ENCODE data around the gene KCNIP4.

DNA sequence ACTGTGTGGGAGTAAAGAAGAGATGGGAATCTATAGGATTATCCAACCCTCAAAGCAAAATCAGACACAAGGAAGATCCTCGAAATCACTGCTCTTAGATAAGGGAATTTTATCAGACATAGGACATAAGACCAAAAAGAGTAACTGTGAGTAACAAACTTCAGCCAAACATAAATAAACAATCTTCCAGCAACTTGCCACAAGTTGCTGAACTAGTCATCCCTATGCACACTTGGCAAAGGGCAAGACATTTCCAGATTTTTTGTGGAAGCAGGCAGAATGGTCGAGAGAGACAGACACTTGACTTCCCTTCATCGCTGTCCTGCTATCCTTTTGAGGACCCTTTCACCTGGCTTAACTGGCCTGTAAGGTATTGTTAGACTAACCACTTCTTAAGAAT lies 89.6 kb downstream of the KCNIP4 start:
- TF ChIP-seq CTCF (IDR thresholded peaks at IDR 0.05) (no peak), POLR2A (IDR thresholded peaks at IDR 0.05) (no peak)
